NCI-H345 treated with DMSO at 0.1 percent for 48 hours (cell line): ENCODE data around the gene GTF2I.
"Not testable (repeated sequence)": the region's sequence is repeated elsewhere in the genome, so short reads cannot be mapped to it uniquely, and the experiment has no call there.

ENCODE experiments used
- DNase-seq: peaks from one replicate; lab custom pipeline; 2025; ENCODE audit not compliant: unreplicated experiment; lab: John Stamatoyannopoulos, UW

Gene GTF2I

GRCh38 chr7:74709880-74710671 is 52.6 kb downstream of the GTF2I start:
- DNase-seq = no peak

GRCh38 chr7:74713567-74713966 is 56.0 kb downstream of the GTF2I start:
- no peak for DNase-seq

GRCh38 chr7:74717889-74718288 is 60.4 kb downstream of the GTF2I start:
- DNase-seq = no peak

GRCh38 chr7:74718336-74718735 is 60.8 kb downstream of the GTF2I start:
- DNase-seq = no peak

DNA sequence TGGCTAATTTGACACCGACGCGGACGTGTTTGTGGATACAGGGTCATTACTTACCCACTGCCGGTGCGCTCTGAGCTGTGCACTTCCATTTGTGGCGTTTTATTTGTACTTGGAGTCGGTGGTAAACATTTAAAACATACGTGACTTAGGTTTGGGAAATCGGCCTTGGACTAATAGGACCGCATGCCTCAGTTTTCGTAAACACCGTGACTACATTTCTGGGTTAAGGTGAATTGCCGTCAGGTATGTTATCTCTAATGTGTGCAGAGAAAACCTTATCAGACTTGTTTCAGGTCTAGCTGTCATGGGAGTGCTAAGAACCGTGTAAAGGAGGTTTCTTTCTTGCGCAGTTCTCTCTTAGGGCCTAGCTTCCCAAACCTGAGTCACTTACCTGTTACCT is 64.6 kb downstream of the GTF2I start:
- DNase-seq = no peak

- DNase-seq = no peak
Observed at GRCh38 chr7:74725840-74726239, 68.3 kb downstream of the GTF2I start.

GRCh38 chr7:74726309-74727101 is 69.0 kb downstream of the GTF2I start:
- DNase-seq = no peak

- DNase-seq = not testable (repeated sequence)
Observed at GRCh38 chr7:74728686-74729085, 71.2 kb downstream of the GTF2I start.

GRCh38 chr7:74730186-74730585 is 72.7 kb downstream of the GTF2I start:
- DNase-seq = not testable (repeated sequence)

DNA sequence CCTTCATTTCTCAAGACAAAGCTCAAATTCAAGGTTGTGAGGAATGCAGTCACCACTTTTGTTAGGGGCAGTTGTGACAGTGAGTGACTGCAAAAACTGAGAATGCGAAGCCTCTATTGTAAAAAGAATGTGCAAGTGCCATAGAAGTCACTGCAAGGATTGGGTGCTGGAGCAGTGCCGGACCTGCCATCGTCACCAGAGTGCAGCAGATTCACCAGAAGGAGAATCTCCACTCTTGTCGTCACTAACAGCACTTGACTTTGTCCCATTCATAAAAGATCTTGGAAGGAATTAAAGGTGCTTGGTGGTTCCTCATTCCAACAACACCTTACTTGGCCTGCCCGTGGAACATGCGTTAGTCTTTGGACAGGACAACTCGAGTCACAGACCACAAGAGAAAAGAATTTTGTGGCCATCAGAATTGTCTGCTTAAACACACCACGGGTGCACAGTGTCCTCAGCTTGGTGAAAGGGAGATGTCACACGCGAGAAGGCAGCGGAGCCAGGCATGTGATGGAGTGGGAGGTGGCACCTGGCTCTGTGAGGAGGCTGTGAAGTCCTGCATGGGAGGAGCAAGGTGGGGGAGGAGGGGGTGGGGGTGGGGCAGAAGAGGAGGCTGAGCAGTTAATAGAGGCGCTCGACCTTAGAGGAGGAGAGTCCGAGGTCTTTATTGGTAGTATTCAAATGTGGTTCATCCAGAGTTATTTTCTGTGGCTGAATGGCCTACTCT is 82.6 kb downstream of the GTF2I start:
- not testable (repeated sequence) for DNase-seq

- DNase-seq = not testable (repeated sequence)
Observed at GRCh38 chr7:74743936-74744557, 86.5 kb downstream of the GTF2I start.

GRCh38 chr7:74753921-74754482 is 96.5 kb downstream of the GTF2I start:
- DNase-seq = not testable (repeated sequence)

GRCh38 chr7:74756673-74757072 is 99.2 kb downstream of the GTF2I start:
- not testable (repeated sequence) for DNase-seq

DNA sequence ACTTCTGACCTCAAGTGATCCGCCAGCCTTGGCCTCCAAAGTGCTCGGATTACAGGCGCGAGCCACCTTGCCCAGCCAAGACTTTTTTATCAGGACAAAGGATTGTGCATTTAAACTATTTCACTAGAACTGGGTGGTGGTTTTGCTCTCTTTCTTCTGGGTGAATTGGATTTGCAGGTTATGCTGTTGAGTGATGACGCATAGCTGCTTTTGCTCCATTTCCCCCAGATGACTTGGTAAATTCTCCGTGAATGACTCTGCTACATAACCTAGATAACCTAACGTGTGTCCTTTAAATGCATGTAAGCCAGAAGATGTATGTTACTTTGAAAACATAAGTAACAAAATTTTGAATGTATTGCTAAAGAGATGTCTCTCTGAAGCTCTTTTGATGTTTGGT is 100.8 kb downstream of the GTF2I start:
- DNase-seq = not testable (repeated sequence)

DNA sequence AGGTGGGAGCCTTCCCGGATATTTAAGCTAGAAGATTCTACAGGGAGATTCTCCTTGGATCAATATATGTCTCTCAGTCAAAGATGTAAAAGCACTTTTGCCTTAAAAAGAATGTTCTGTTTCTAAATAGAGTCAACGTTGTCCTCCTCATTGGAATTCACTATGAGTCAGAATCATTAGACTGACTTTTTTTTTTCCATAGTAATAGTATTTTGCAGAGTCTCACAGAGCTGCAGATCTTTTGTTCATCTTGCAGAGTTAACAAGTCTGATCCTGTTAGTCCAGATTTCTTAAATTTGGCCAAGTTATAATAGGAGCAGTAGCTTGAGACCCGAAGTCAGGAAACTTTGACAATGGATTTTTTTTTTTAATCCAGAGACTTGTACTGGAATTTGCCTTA is 101.5 kb downstream of the GTF2I start:
- DNase-seq = not testable (repeated sequence)

GRCh38 chr7:74765205-74765918 is 107.8 kb downstream of the GTF2I start:
- not testable (repeated sequence) for DNase-seq

GRCh38 chr7:74766509-74766908 is 109.0 kb downstream of the GTF2I start:
- not testable (repeated sequence) for DNase-seq

- DNase-seq = not testable (repeated sequence)
Observed at GRCh38 chr7:74766991-74767390, 109.5 kb downstream of the GTF2I start.

DNA sequence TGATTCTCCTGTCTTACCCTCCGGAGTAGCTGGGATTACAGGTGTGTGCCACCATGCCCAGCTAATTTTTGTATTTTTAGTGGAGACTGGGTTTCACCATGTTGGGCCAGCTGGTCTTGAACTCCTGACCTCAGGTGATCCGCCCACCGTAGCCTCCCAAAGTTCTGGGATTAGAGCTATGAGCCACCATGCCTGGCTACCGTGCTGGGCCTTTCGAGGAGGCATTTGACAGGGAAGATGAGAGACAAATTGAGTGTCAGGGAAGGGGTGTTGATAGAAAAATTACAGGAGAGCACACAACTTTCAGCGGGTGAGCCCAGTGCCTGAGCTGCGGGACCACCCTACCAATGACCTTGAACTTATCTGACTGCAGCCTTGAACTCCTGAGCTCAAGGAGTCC is 112.5 kb downstream of the GTF2I start:
- DNase-seq = not testable (repeated sequence)

- not testable (repeated sequence) for DNase-seq
Observed at GRCh38 chr7:74772093-74772492, 114.6 kb downstream of the GTF2I start.
